Measurements from ENCODE around the gene STPG4. TPM values are rescaled to one million over a fixed set of nuclear protein-coding genes. Genes with fewer than 3 reads are reported as not detected.

The STPG4 gene
- total RNA-seq, 2 donors from 2014 or later, result 1.4 TPM; not detected in 1

- no peak for DNase-seq (ENCODE audit: low spot score)
- H3K27me3 ChIP-seq (replicated peaks; ENCODE audit: insufficient read depth), result no peaks in the 10 kb centered on the region
- WGBS, result 81% methylated on average over 3 of the region's 3 CpGs
- H3K4me3 ChIP-seq, result no peak overlapping the region
- TF ChIP-seq POLR2A (IDR thresholded peaks at IDR 0.05), result no peak
- no peak for TF ChIP-seq POLR2AphosphoS5 (IDR thresholded peaks at IDR 0.05)
- no peaks in the 10 kb centered on the region for H3K9me3 ChIP-seq
- no peak overlapping the region for H3K27ac ChIP-seq
- no peaks in the 10 kb centered on the region for H3K36me3 ChIP-seq
- no peaks in the 10 kb centered on the region for H3K4me1 ChIP-seq (replicated peaks)
- intact Hi-C loops (cut with DNase I), result no loop called here
Measured at GRCh38 chr2:47087051-47087450, 68.1 kb downstream of the STPG4 start.

- Histone ChIP-seq H3K4me3 (no peak overlapping the region), H3K36me3 (no peaks in the 10 kb centered on the region), H3K9me3 (no peaks in the 10 kb centered on the region), H3K27me3 (replicated peaks; ENCODE audit: insufficient read depth) (no peaks in the 10 kb centered on the region), H3K27ac (peak overlapping the region in 1 of 2 donors; percentile 1), H3K4me1 (replicated peaks) (no peaks in the 10 kb centered on the region)
- intact Hi-C loops (cut with DNase I), result no loop called here
- no peak for DNase-seq (ENCODE audit: low spot score)
- 41% methylated on average over 6 of the region's 6 CpGs for WGBS
- no peak for TF ChIP-seq POLR2AphosphoS5 (IDR thresholded peaks at IDR 0.05)
- no peak for TF ChIP-seq POLR2A (IDR thresholded peaks at IDR 0.05)
- no peak for TF ChIP-seq CTCF (IDR thresholded peaks at IDR 0.05)
Measured at GRCh38 chr2:47086571-47086970, 68.5 kb downstream of the STPG4 start.

- Histone ChIP-seq H3K4me3 (no peak overlapping the region), H3K4me1 (replicated peaks) (no peaks in the 10 kb centered on the region), H3K36me3 (no peaks in the 10 kb centered on the region), H3K27ac (no peak overlapping the region), H3K27me3 (replicated peaks; ENCODE audit: insufficient read depth) (no peaks in the 10 kb centered on the region), H3K9me3 (no peaks in the 10 kb centered on the region)
- intact Hi-C loops (cut with DNase I), result no loop called here
- 24% methylated on average over 9 of the region's 9 CpGs for WGBS
- TF ChIP-seq POLR2A (IDR thresholded peaks at IDR 0.05), result no peak
- TF ChIP-seq POLR2AphosphoS5 (IDR thresholded peaks at IDR 0.05), result no peak
- TF ChIP-seq CTCF (IDR thresholded peaks at IDR 0.05), result no peak
- no peak for DNase-seq (ENCODE audit: low spot score)
Measured at GRCh38 chr2:47086054-47086471, 69.0 kb downstream of the STPG4 start.

- no peaks in the 10 kb centered on the region for H3K9me3 ChIP-seq
- no peak for TF ChIP-seq POLR2A (IDR thresholded peaks at IDR 0.05)
- no peak for TF ChIP-seq POLR2AphosphoS5 (IDR thresholded peaks at IDR 0.05)
- TF ChIP-seq CTCF (IDR thresholded peaks at IDR 0.05), result no peak
Measured at GRCh38 chr2:47083886-47084687, 71.0 kb downstream of the STPG4 start.

GRCh38 chr2:47083485-47083884, 71.6 kb downstream of the STPG4 start:
- no peak for TF ChIP-seq POLR2AphosphoS5 (IDR thresholded peaks at IDR 0.05)
- no peak for TF ChIP-seq POLR2A (IDR thresholded peaks at IDR 0.05)
- DNase-seq (ENCODE audit: low spot score), result no peak
- Histone ChIP-seq H3K4me1 (replicated peaks) (no peaks in the 10 kb centered on the region), H3K27ac (no peak overlapping the region), H3K27me3 (replicated peaks; ENCODE audit: insufficient read depth) (no peaks in the 10 kb centered on the region), H3K9me3 (no peaks in the 10 kb centered on the region), H3K4me3 (no peak overlapping the region), H3K36me3 (no peaks in the 10 kb centered on the region)
- WGBS, result 100% methylated on average over 3 of the region's 3 CpGs
- intact Hi-C loops (cut with DNase I), result no loop called here

More at GRCh38 chr2:47083886-47084687, 71.0 kb downstream of the STPG4 start:
- no peak overlapping the region for H3K4me3 ChIP-seq
- H3K36me3 ChIP-seq, result no peaks in the 10 kb centered on the region
- DNase-seq (ENCODE audit: low spot score), result no peak
- no peak overlapping the region for H3K27ac ChIP-seq
- intact Hi-C loops (cut with DNase I), result no loop called here
- 84% methylated on average over 17 of the region's 17 CpGs for WGBS
- no peaks in the 10 kb centered on the region for H3K4me1 ChIP-seq (replicated peaks)
- no peaks in the 10 kb centered on the region for H3K27me3 ChIP-seq (replicated peaks; ENCODE audit: insufficient read depth)

- H3K27me3 ChIP-seq (replicated peaks; ENCODE audit: insufficient read depth), result no peaks in the 10 kb centered on the region
- intact Hi-C loops (cut with DNase I), result no loop called here
- H3K4me1 ChIP-seq (replicated peaks), result no peaks in the 10 kb centered on the region
- no peak for TF ChIP-seq POLR2AphosphoS5 (IDR thresholded peaks at IDR 0.05)
- TF ChIP-seq POLR2A (IDR thresholded peaks at IDR 0.05), result no peak
- no peak for TF ChIP-seq CTCF (IDR thresholded peaks at IDR 0.05)
- H3K36me3 ChIP-seq, result no peaks in the 10 kb centered on the region
- no peak overlapping the region for H3K4me3 ChIP-seq
- no peak overlapping the region for H3K27ac ChIP-seq
- H3K9me3 ChIP-seq, result no peaks in the 10 kb centered on the region
- WGBS, result 71% methylated on average over 6 of the region's 6 CpGs
- no peak for DNase-seq (ENCODE audit: low spot score)
Measured at GRCh38 chr2:47083005-47083404, 72.1 kb downstream of the STPG4 start.

Measured in prostate gland (tissue), 2 donors.